Activated CD4-positive, alpha-beta T cell treated with anti-CD3 and anti-CD28 coated beads, Interleukin-10, Interleukin-2, amounts not matched to agents 100 ng/mL and 50 ng/mL, durations not matched to agents 16 hours and 8 hours (primary cell): ENCODE results near the gene ABHD16A.

Source experiments
- DNase-seq: peaks from one replicate; pipeline ENCODE4 v3.0.0-alpha.2; 2020

Gene ABHD16A

GRCh38 chr6:31730631-31731086, 27.5 kb upstream of the ABHD16A start:
- DNase-seq, result no peak

DNA sequence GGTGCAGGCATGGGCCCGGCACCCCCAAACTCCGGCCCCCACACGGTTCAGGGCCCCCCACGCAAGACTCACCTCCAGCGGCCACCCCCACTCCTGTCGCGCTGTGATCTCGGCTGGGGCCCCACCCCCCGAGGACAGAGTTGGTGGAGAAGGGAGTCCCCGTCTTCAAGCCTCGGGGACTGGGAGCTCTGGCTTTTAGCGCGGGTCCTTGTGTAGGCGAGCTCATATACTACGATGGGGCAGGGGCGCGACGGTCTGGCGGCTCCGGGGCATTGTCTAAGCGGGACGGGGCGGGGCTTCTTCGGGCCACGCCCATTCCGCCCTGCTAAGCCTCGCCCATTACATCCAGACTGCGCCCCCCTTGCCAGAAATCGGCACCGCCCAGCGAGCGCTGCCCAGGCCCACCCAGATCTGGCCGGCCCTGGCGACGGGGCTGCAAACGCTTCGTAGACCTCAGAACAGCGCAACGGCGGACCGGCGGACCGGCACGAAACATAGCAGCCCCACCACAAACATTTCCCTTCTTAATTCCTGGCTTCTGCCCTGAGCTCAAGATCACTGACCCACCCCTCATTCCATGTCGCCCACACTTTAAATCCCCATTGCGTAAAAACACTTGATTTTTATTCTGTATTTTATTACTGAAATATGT, 27.0 kb upstream of the ABHD16A start:
- DNase-seq, result peak; percentile 73

DNA sequence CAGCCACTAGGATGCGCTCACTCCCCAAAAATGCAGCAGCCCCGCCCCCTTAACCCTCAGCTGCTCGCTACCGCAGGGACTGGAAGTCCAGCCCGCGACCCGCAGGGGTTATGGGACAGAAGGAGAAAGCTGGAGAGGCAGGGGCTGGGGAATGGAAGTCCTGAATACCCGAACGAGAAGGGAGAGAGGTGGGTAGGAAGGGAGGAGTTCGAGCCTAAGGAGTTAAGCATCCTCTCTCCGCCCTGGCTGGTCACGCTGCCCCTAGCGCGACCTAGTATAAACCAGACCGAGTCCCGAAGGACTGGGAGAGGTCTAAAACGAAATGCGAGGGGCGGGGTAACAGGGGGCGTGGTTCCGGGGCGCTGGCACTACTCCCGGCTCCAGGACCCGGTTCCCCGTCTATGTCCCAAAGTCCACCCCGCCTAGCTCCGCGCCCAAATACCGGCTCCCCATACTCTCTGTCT, 26.4 kb upstream of the ABHD16A start:
- DNase-seq, result peak; percentile 77

- peak; percentile 82 for DNase-seq
Measured at GRCh38 chr6:31728767-31729514, 25.8 kb upstream of the ABHD16A start, which contains the start of gene DDAH2. DDAH2 (minus strand) TSS chr6:31729299; CDS start chr6:31729161, 138 bp downstream.

DNA sequence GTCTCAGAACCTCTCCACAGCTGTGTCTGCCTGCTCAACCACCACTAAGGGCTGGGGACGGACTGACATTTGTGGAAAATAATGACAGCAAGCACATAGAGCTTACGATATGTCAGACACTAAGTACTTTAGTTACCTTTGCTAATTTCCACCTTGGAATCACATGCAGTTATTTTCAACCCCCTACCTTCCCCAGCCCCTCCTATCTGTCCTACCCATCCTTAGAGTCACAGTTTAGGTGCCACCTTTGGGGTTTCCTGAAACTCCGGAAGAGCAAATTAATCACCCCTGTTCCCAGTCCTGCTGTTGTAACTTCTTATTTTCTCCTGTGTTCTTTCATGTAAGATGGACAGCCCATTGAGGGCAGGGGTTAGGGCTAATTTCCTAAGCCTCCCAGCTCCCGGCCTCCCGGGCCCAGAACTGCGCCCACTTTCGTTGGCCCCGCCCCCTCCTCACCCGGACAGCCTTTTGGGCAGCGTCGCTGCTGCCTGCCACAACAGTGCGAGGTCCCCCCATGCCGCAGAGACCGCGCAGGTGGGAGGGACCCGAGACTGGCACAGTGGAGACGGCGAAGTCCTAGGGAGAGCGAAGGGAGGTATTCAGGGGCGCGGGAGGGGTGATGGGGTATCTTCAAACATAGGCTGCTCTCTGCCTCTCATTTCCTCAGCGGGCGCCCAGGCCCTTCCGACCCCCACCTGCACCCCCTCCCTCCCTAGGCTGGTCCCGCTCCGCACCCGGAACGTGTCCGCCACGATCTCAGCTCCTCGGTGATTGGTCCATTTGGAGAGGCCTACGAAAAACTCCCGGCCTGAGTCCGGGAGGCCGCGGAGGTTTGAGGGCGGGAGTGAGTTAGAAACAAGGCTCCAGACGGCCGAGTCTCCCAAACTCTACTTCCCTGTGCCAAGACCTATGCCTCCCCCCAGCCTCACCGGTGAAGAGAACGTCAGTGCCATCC, 24.9 kb upstream of the ABHD16A start:
- DNase-seq, result no peak

- peak; percentile 43 for DNase-seq
Measured at GRCh38 chr6:31727034-31727716, 24.1 kb upstream of the ABHD16A start.

- peak; percentile 27 for DNase-seq
Measured at GRCh38 chr6:31725502-31726350, 22.6 kb upstream of the ABHD16A start.

DNA sequence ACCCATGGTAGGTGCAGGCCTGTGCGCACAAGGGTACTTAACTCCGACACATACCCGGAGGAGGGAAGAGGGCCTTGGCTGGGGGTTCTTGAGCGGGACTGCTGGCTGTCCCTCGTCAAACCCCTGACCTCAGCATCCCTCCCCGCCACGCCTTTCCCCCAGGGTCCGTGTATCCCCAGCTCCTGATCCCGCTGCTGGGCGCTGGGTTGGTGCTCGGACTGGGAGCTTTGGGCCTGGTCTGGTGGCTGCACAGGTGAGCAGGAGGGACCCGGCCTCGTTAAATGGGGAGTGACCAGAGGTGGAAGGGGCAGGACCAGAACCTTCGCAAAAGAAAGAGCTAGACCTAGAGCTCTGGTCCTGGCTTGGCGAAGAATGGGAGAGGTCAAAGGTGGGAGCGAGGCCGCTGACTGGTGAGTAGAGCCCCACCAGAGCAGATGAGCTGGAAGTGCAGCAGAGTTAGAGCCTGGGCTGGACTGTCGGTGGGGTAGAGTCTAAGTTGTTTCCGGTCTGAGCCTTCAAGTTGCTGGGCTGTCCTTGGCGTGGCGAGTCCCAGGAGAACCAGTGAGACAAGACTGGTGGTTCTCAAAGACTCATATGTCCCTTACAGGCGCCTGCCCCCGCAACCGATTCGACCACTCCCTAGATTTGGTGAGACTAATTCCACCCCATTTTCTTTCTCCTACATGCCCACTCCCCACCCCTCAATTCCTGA, 21.0 kb upstream of the ABHD16A start:
- no peak for DNase-seq

DNA sequence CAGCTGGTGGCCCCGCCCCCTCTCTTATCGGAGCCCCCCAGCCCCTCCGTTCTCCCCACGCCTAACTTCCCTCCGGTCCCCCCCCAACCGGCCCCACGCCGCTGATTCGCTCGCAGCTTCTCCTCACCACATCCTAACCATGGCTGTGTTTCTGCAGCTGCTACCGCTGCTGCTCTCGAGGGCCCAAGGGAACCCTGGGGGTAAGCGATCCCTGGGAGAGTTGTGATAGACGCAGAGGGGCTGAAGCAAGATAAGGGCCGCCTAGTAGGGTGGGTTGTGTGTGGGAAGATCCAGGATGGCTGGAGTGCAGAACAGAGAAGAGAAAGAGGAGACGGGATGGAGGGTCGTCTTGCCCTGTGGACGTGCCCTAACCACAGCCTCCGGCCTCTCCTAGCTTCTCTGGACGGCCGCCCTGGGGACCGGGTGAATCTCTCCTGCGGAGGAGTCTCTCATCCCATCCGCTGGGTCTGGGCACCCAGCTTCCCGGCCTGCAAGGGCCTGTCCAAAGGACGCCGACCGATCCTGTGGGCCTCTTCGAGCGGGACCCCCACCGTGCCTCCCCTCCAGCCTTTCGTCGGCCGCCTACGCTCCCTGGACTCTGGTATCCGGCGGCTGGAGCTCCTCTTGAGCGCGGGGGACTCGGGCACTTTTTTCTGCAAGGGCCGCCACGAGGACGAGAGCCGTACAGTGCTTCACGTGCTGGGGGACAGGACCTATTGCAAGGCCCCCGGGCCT, 20.3 kb upstream of the ABHD16A start, which contains the start of gene MPIG6B:
TSS of gene MPIG6B (plus strand) at position 129 of the 735 bp plus-strand sequence. CDS start at position 140, 11 bp downstream.
- no peak for DNase-seq

DNA sequence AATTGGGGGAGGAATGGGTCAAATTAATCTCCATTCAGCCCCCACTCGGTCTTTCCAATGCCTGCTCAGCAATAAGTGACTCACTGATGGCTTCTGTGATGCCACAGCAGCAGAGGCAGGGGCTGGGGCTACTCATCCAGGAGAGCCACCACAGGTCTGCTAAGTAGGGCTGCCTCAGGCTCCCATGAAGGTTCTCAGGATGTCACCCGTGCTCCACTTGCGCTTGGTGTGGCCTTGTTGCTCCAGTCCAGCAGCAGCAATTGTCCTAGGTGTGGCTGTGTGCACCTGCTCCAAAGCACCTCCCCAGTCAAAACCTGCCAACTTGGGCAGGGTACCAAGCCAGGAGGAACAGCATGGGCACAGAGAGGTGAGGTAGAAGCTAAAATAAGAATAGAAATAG, 19.0 kb upstream of the ABHD16A start:
- no peak for DNase-seq

GRCh38 chr6:31721351-31722020, 18.4 kb upstream of the ABHD16A start, which contains the start of gene LY6G6C:
LY6G6C (minus strand) TSS chr6:31721746; CDS start chr6:31721679, 67 bp downstream.
- DNase-seq, result no peak

- DNase-seq, result no peak
Measured at GRCh38 chr6:31720196-31720770, 17.2 kb upstream of the ABHD16A start.

DNA sequence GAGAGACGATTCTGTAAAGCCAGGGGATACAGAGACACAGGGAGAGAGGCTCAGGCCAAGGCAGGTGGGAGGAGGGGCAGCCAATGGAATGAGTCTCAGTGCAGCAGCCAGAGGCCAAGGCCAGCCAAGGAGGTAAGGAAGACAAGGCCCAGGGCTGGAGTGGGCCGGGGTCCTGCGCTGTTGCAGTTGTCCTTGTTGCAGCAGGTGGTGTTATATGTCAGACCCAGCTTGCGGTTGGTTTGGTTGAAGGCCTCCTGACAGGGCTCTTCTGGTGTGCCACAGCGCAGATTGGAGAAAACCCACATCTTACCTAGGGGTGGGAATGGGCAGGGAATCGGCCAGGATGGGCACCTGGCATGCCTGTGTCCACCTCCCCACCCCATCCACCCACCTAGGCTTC, 15.9 kb upstream of the ABHD16A start:
- no peak for DNase-seq

GRCh38 chr6:31718265-31718664, 15.1 kb upstream of the ABHD16A start:
- DNase-seq, result no peak

DNA sequence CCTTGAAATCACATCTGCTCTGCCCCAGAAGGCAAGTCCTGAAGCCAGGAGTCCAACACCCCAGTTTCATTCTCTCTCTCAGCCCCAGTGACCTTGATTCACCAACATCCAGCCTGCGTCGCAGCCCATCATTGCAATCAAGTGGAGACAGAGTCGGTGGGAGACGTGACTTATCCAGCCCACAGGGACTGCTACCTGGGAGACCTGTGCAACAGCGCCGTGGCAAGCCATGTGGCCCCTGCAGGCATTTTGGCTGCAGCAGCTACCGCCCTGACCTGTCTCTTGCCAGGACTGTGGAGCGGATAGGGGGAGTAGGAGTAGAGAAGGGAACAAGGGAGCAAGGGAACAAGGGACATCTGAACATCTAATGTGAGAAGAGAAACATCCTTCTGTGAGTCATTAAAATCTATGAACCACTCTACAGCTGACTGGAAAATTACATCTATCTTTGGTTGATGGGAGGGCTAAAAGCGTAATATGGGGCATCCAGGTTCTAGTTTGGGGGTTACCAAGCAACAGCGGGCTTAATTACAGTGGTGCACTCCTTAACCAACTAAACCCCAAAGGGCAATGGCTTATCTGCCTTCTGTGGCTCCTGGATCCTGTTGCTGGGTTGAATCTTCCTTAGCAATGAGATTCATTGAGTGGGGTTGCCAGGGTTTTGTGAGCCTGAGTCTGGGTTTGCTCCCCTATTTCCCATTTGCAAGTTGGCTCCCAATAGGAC, 14.5 kb upstream of the ABHD16A start:
- DNase-seq, result no peak

DNA sequence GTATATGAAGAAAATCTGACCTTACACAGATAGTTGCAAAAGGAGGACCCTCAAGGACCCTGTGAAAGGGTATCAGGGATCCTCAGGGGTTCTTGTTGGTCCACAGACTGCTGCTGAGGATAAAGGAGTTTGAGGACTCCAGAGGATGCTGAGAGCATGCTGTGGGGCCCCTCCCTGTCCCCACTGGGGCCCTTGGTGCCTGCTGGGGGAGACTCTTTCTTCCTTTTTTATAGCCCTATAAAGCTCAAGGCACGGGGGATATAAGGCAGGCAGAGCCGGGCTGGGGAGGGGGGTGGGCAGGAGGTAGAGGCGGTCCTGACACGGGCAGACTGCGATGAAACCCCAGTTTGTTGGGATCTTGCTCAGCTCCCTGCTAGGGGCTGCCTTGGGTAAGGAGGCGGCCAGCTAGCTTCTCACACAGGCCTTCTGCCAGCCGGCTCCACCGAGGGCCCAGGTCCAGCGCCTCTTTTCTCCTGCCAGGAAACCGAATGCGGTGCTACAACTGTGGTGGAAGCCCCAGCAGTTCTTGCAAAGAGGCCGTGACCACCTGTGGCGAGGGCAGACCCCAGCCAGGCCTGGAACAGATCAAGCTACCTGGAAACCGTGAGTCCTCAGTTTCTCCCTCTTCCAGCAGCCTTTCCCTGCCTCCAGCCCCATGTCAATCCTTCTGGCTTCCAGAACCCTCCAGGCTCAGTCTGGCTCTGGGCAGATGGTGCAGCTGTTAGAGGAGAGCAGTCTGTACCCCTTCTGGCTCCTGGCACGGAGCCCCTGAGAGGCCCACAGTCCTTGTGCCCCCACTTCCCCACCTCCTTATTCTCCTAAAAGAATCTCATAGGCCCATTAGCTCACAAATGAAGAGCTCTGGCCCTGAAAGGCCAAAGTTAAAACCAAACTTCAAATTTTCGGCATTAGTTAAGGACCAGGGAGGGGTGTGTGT, 12.2 kb upstream of the ABHD16A start, which contains the start of gene LY6G6D:
TSS of gene LY6G6D (plus strand) at position 327 of the 937 bp plus-strand sequence. CDS start at position 335, 8 bp downstream.
- DNase-seq, result no peak
